OCI-M2 (cell line): Measurements from ENCODE around the gene TAS1R1.

Experiments used
- DNase-seq: peaks from one replicate; lab custom pipeline; 2025; ENCODE audit not compliant: unreplicated experiment; lab: John Stamatoyannopoulos, UW

Gene TAS1R1

DNA sequence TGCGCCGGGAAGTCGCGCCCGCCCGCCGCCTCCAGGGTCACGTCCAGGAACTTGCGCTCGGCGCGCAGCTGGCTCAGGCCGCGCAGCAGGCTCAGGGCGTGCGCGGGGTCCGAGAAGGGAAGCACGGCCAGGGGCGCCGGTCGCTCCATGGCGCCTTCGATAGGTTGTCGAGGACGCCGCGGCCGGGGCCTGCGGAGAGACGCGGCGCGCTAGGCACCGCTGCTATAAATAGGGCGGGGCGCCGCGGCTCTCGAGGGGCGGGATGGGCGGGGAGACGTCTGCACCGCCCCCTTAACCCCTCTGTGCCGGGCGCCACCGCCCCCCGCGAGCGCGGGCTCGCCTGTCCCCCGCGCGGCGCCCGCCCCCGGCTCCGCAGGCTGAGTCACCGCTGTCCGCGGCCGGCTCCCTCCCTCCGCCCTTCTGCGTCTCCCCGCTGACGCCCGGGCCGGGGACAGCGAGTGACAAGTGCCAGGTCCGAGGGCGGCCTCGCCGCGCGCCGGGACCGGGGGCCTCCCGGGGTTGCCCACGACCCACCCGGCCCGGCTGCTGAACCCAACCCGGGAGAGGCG is 47.6 kb downstream of the TAS1R1 start, which contains the start of gene KLHL21:
Gene KLHL21, minus strand, starts transcription at position 201 of the 569 bp plus-strand sequence. Its CDS starts 52 bp downstream, at position 149.
- no peak for DNase-seq

DNA sequence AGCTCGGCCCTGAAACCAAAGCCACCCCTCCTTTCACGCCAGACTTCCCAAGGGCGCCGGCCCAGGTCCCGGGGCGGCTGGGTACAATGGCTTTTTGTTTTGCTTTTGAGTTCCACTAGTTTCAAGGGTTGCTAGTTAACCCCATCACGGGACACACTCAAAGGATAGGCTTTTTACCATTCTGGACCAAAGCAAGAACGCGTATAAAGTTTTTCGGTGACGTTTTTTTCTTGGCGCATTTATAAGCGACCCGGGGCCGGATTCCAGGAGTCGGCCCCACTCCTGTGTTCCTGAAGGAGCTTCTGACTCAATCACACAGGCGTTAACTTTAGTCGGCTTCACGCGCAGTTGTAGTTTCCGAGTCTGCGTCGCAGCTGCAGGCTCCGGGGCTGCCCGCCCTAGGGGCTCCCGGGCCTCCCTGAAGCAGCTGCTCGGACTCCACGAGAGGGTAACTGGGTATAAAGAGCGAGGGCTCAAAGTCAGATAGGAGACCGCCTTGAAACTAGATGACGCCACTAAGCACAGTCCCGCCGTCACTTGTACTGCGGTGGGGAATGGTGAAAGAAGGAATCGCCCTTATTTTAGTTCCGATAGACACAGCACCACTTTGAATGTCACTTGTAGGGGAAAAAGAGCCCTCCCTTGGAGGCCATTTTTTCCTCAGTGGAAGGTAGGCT is 48.3 kb downstream of the TAS1R1 start:
- peak; percentile 74 for DNase-seq

DNA sequence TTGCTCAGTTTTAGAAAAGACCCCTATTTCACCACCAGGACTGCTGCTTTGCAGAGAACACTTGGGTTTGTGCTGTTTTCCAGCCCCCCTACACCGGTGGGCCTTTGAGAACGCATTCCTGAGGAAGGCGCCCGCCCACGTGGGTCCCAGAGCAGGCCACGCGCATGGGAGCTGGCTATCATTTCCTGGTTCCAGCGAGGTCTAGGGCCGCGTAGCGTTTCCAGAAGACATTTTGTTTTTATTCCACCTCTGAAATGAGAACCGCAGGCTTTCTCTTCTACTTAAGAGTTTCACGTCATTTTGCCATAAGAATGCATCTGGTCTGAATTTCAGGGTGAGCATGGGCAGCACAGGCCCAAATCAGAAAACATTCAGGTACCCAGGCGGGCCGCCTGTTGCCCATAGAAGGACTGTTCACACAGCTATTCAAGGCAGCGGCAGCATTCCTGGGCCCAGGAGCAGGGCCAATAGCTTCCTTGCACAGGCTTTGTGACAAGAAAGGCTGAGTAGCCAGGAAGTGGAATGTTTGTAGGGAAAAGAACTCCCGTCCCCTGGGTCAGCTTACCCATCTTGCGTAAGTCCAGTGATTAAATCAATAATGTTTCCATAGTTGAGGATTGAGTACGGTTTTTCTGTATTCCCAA is 48.9 kb downstream of the TAS1R1 start:
- DNase-seq = no peak

DNA sequence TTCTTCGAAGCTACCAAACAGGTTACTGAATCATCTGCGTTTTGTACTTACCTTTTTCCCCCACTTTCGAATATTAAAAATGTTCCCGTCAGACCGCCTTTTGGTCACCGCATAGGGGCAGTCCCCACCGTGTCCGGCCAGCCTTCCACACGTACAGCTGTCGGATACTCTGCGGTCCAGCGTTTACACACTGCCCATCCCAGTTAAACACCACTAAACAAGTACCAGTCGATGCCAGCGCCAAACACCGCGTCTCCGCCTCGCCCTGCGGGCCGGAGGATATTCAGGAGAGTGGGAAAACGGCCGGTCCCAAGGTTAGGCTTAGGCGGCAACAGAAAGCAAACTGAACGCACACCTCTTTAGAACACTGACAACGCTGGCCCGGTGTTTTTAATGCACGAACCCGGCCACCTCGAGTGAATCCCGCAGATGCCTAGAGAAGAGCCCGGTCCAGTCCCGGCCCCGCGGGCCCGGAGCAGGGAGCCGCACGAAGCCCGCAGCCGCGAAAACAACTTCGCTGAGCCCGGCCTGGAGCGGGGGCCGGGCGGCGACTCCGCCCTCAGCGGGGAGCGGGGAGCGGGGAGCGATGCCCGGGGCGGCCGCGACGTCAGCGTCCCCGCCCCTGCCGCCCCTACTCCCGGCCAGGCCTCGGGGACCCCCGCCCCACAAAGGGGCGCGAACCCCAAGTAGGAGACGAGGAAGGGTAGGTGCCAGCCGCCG is 57.7 kb downstream of the TAS1R1 start:
- DNase-seq = no peak

DNA sequence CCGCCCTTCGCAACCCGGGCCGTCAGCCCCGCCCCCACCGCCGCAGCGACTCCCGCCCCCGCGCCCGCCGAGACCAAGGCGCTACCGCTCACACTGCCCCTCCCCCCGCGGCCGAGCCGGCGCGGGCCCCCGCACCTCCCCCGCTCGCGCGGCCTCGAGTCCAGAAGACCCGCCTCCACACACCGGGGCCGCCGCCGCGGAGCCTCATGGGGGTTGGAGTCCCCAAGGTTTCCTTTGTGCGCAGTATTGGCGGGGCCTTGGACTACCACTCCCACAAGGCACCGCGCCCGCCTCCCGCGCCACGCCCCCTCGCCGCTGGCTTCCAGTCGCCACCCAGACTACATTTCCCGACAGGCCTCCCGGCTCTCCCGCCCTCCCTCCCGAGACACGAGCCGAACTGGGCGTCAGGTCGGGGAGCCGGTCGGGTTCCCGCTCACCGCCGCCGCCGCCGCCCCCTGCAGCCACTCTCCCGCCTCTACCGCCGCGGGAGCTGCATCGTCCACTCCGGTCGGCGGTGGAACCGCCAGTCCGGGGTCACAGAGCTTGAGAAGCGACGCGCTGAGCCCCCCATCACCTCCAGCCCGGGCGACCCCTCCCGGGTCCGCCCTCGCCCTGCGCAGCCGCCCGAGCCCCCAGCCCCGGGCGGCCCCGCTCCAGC is 58.4 kb downstream of the TAS1R1 start, which contains the start of gene PHF13:
Gene PHF13, plus strand, starts transcription at position 371 of the 658 bp plus-strand sequence. CDS start 336 bp downstream, outside the sequence.
- peak; percentile 62 for DNase-seq

DNA sequence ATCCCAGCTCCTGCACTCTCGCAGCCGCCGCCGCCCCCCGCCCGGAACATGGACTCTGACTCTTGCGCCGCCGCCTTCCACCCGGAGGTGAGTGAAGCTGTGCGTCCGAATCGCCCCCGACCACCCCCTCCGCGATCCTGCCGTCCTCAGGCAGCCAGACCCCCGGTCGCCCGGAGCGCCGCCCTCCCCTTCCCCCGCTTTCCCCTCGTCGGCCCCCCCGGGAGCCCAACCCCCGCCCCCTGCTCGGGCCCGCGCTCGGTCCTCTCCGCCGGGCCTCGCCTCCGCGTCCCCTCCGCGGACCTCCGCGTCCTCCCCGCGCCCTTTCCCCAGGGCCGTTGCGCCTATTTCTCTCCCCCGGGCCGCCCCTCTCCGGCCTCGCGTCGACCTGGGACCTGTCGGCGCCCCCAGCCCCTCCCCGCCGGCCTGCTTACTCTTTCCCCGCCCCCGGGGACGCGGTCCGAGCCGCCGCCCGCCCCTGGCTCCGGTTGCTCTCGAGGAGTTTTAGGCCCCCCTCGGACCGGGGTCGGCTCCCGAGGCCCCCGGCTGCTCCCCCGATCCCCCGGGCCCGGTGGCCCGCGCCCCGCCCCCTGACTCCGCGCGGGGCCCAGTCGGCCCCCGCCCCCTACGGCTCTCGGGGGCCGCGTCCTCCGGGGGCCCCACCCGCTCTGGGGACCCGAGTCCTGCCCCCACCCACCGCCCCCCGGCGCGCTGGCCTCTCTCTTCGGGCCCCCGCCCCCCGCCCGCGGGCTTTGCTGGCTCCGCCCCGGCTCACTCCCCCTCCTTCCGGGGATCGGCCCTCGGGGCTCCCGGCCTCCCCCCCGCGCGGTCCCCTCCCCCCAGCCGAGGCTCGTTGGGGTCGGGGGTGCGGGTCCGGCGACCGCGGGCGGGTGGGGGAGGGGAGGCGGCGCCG is 59.2 kb downstream of the TAS1R1 start:
- DNase-seq = no peak

DNA sequence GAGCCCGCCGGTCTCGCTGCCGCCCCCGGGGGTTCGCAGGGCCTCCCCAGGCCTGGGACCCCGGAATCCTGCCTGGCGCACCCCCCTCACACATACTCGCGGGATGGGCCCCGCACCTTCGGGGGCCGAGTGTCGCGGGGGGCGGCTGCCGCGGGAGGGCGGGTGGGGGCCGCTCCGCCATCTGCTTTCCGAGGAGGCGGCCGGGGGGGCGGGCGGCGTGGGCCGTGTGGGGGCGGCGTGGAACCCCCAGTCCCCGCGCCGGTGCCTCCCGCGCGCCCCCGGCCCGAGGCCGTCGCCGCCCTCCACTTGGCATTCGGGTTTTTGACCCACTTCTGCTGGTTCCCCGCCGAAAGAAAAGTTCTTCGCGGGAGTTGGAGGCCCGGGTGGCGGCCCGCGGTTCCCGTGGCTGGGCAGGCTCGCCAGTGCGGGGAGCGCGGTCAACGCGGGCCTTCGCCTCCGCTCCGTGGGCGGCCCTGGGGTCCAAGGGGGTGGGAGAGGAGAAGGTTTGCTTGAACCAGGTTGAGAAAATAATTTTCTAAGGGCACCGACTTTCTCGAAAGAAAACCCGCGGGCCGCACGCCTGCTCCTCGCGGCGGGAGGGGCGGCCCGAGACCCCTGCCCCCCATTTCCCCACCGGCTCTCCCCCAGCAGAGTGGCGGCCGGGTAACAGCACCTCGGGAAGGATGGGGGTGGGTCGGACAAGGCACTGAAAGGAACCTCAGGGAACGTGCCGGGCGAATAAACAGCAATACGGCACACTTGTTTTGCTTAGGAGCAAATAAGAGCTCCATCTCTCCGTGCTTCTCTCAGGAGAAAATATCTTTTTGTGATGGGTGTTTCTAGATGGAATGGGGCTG is 60.0 kb downstream of the TAS1R1 start:
- DNase-seq = no peak

DNA sequence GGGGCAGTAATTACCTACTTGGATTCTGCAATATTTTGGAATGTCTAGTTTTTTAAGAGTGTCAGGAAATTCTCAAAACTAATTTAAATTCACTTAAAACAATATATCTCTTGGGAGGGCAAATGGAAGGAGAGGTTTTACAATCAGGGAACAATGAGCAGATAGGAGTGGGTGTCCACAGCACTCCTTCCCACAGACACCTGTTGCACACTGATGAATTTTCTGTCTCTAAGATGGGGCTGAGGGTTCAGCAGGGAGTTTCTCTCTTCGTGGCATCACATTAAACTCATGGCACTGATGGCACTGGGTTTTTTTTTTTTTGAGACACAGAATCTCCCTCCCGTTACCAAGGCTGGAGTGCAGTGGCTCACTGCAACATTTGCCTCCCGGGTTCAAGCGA is 63.9 kb downstream of the TAS1R1 start:
- DNase-seq = no peak

DNA sequence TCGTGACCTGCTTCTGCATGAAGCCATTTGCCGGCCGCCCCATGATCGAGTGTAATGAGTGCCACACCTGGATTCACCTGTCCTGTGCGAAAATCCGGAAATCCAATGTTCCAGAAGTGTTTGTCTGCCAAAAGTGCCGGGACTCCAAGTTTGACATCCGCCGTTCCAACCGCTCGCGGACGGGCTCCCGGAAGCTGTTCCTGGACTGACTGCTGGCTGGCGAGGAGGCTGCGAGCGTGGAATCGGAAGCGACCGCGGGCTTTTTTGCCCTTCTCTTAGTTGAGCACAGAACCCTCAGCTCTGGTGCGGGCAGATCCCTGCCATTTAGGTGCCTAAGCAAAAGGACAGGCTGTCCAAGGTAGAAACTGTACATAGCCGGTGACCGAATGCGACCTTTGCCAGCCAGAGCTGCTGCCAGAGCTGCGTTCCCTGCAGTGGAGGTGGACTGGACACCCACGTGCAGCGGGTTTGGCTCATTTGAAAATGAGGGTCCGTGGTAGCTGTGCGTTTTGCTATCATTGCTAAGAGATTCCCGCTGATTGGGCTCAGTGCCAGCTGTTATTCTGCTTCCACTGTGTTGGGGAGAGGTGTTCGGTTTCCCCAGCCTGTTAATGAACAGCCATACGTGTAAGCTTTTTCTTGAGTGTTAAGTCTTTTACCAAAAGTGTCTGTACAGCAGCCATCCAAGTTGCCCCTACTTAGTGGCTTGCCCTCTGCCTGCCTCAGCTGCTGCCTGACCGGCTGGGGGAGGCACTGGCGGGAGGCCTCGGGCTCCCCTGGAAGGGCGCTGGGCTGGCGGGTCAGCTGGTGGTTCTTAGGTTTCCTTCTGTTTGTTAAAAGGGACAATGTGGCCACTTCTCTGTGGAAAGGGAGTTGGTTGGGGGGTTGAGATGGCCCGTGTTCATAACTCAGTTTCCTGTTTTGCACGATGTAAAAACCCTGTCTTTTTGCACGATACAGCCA is 66.6 kb downstream of the TAS1R1 start:
- no peak for DNase-seq

DNA sequence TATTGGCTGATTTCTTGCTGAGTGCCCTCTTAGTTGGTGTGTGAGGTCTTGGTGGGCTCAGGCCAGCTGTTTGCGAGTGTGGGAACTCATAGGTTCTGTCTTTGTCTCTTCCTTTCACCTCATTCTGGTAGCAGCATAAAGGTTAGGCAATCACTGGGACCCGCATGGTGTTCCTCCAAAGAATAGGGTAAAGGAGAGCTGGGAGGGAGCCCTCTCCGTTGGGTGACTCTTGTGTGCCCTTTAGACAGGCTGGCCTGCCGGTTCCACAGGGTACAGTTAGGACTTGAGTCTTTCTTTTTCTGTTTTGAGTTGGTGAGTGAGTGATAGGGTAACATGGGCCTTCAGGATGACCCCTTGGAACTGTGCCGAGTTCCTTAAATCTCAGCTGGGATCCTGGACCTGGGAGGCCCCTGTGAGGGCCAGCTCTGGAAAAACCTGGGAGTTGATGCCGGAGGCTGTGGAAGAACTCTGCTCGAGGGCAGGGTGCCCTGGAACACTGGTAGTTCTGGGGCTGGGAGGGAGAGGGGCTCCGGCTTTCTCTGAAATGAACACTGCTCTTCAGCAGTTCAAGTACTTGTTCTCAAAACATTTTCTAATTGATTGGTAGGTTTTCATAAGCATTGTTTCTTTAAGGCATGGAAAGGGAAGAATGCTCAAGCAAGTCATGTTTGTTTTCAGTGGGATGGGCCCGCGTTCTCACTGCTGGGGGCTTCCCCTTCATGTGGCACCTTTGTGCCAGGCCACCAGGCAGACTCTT is 67.5 kb downstream of the TAS1R1 start:
- no peak for DNase-seq

DNA sequence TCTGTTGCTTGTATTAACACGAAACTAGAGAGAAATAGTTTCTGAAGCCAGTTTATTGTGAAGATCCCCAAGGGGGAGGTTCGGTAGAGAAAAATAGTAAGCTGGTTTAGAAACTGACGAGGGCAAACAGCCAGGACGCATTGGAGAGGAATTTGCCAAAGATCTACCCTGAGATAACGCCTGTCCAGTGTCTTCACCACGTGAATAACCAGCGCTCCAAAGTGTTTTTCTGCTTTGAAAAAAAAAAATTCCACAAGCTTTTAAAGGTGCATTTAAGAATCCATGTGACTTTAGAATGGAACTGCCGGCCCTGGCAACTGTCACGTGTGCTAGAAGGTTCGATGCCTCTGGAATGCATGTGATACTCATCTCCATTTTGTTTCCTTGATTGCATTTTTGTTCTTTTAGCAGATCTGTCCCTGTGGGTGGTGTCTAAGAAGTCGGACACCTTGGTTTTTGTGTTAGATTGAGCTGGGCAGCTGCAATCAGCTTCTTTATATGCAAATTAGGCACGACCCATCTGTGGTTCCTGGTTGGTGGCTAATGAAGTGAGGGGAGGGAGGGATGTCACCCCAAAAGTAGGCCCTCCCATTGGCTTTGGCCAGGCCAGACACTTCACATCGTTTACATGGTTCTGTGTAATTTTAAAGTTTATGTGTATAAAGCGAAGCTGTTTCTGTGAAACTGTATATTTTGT is 68.3 kb downstream of the TAS1R1 start:
- no peak for DNase-seq

DNA sequence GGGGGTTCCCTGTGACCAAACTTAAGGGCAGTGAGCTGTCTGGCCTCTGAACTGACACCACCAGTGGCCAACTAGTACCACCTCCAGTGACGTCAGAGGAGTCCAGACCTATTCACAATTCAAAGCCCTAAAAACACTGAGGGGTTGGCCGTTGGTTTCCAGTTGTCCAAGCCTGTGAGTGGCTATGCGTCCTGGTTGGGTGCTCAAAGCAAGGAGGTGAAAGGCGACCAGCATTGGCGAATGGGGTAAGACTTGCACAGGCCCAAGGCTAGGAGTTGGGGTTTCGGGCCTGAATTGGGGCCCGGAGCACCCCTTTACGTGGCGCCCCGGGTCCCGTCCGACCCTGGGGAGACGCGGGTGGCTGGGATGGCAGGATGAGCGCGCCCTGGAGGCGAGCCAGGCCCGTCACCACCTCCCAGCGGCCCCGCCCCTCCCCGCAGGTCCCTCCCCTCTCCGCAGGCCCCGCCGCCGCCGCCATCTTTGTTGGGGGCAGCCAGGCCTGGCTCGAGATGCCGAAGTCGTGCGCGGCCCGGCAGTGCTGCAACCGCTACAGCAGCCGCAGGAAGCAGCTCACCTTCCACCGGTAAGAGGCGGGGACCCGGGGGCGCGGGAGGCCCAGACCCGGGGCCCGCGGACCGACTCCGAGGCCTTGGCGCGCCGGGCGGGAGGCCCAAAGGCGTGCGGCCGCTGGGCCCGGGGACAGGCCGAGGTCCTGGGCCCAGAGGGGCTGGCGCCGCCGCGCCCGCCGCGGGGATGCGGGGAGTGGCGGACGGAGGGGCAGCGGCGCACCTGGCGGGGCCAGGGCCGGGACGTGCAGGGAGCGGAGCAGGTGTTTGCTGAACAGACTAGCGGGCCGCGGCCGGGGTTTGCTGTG is 69.8 kb downstream of the TAS1R1 start, which contains the start of gene THAP3:
Gene THAP3, plus strand, starts transcription at position 159 of the 874 bp plus-strand sequence. Its CDS starts 351 bp downstream, at position 510.
- peak; percentile 18 for DNase-seq

DNA sequence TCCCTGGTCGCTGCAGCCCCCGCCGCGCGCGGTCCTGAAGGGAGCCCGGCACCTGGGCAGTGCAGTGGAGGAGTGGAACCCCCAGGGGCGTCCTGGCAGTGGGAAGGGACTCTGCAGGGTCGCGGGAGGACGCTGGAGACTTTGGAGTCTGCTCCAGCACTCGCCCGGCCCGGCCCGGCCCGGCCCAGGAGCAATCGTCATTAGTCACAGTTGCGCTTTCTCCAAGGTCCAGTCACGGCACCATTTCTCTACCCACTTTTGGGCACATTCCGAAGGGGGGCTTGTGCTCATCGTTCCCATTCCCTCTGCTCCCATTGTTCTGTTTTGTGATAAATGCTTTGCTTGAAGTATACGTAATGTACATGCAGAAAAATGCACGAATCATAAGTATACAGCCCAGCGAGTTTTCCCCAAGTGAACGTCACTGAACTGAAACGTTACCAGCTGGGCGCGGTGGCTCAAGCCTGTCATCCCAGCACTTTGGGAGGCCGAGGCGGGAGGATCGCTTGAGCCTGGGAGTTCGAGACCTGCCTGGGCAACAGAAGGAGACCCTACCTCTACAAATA is 70.6 kb downstream of the TAS1R1 start:
- no peak for DNase-seq

DNA sequence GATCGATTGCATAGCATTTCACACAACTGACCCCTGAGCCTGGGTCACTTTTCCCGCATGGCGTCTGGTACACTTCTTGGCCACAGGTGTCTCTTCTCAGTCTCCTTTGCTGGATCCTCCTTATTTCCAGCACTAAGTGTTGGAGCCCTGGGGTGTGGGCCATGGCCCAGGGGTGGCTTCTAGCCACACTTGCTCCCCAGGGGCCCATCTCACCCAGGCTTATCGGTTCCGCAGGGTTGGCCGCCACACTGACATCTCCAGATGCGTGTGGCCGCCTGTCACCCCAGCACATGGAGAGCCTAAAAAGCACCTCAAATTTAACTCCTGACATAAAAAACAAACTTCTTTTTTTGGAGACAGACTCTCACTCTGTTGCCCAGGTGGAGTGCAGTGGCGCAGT is 71.9 kb downstream of the TAS1R1 start:
- DNase-seq = no peak

DNA sequence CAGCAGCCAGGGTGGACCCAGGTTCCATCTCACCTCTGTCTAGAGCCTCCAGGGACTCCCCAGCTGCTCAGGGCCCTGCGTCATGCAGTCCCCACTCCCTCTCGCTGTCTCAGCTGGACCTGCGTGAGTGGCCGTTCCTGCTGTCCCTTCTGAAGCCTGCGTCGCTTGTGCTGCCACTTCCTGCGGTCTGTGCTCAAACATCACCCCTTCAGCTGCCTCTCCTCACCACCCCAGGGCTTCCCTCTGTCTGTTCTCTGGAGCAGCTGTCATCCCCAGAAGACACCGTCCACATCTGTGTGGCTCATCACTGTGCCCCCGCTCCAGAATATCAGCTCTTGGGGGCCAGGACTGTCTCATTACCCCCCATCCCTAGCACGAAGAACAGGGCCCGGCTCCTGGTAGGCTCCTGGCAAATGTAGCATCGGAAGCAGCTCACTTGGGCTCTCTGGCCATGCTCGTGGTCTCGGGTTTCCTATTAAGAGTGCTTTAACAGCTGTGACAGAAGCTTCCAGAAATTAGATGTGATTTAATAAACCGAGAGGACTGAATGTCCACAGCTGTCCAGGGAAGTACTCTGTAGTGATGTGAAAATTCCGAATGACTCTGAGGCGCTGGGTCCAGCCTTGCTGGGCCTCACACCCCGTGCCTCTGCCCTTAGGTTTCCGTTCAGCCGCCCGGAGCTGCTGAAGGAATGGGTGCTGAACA is 72.9 kb downstream of the TAS1R1 start:
- no peak for DNase-seq
